ENCODE measurements around the gene PBX2. TPM values are rescaled to one million over a fixed set of nuclear protein-coding genes. Genes with fewer than 3 reads are reported as not detected.

The PBX2 gene
- total and polyA plus RNA-seq, 11 donors = 25.3 to 60.4 (median 39.7) TPM

- peak; percentile 96 to 98 (median 97) for DNase-seq
- peaks cover 4 to 56% (median 34%) of the 10 kb centered on the region in 12 donors for H3K4me1 ChIP-seq
- H3K36me3 ChIP-seq = peaks cover 0 to 21% (median 0%) of the 10 kb centered on the region in 9 donors
- H3K27ac ChIP-seq = peak overlapping the region; percentile 92 to 100 (median 100)
- intact Hi-C loops (cut with DNase I) = loop anchor here in 5 of 10 donors (1.0 to 10.0 kb wide), 9 partner anchors 18 to 1009 kb away; partner anchors contain the start of genes ATF6B (in 2 of the 5), RNF5 (in 2 of the 5), FKBPL (in 1 of the 5) and HSD17B8 (in 1 of the 5)
- H3K9me3 ChIP-seq = no peaks in the 10 kb centered on the region
- H3K4me3 ChIP-seq = peak overlapping the region; percentile 42 to 93 (median 75)
- no peaks in the 10 kb centered on the region for H3K27me3 ChIP-seq
- whole genome bisulfite sequencing, 4 donors = 0% methylated on average over 29 to 58 of the region's 58 CpGs
- peak; percentile 32 to 89 (median 62) for ATAC-seq
- TF ChIP-seq POLR2A (IDR thresholded peaks at IDR 0.05) = peak; percentile 72 to 94
- peak in 1 of 12 donors; percentile 3 for TF ChIP-seq CTCF (IDR thresholded peaks at IDR 0.05)
Measured at GRCh38 chr6:32195902-32196681, 6.1 kb upstream of the PBX2 start.

- ATAC-seq = peak in 3 of 4 donors; percentile 85 to 93 (median 86)
- peak overlapping the region in 10 of 12 donors; percentile 65 to 93 (median 76) for H3K4me3 ChIP-seq
- peaks cover 7 to 61% (median 39%) of the 10 kb centered on the region in 12 donors for H3K4me1 ChIP-seq
- H3K27ac ChIP-seq = peak overlapping the region; percentile 92 to 100 (median 100)
- no peaks in the 10 kb centered on the region for H3K9me3 ChIP-seq
- peak; percentile 100 for DNase-seq
- WGBS, 4 donors = 0 to 1% (median 0%) methylated on average over 18 to 25 of the region's 25 CpGs
- TF ChIP-seq CTCF (IDR thresholded peaks at IDR 0.05) (peak; percentile 48 to 73 (median 56)), POLR2A (IDR thresholded peaks at IDR 0.05) (no peak)
- intact Hi-C loops (cut with DNase I) = loop anchor here in 5 of 10 donors (1.0 to 10.0 kb wide), 9 partner anchors 17 to 1009 kb away; partner anchors contain the start of genes ATF6B (in 2 of the 5), RNF5 (in 2 of the 5), FKBPL (in 1 of the 5) and HSD17B8 (in 1 of the 5)
- no peaks in the 10 kb centered on the region for H3K27me3 ChIP-seq
- H3K36me3 ChIP-seq = peaks cover 0 to 17% (median 0%) of the 10 kb centered on the region in 9 donors
Measured at GRCh38 chr6:32195652-32195901, 5.6 kb upstream of the PBX2 start.

- Histone ChIP-seq H3K4me3 (peak overlapping the region in 11 of 12 donors; percentile 9 to 85 (median 50)), H3K9me3 (no peaks in the 10 kb centered on the region), H3K27me3 (no peaks in the 10 kb centered on the region), H3K36me3 (peaks cover 0 to 17% (median 0%) of the 10 kb centered on the region in 9 donors), H3K27ac (peak overlapping the region; percentile 80 to 100 (median 98)), H3K4me1 (peaks cover 7 to 63% (median 41%) of the 10 kb centered on the region in 12 donors)
- ATAC-seq (peak in 2 of 4 donors; percentile 86), DNase-seq (peak in 2 of 5 donors; percentile 28 to 43)
- WGBS, 4 donors = 17 to 18% (median 18%) methylated on average over 15 of the region's 15 CpGs
- intact Hi-C loops (cut with DNase I) = loop anchor here in 6 of 10 donors (1.0 to 10.0 kb wide), 10 partner anchors 17 to 1010 kb away; partner anchors contain the start of genes ATF6B (in 3 of the 6), RNF5 (in 2 of the 6), FKBPL (in 1 of the 6) and HSD17B8 (in 1 of the 6)
- peak; percentile 78 to 93 for TF ChIP-seq POLR2A (IDR thresholded peaks at IDR 0.05)
- TF ChIP-seq CTCF (IDR thresholded peaks at IDR 0.05) = peak in 8 of 12 donors; percentile 6 to 57 (median 36)
Measured at GRCh38 chr6:32194825-32195651, 5.0 kb upstream of the PBX2 start.

Measured in heart left ventricle (tissue), 16 donors.